HG02588 (cell line): Measurements from ENCODE around the gene TMIE.
"Not testable (repeated sequence)": the region's sequence is repeated elsewhere in the genome, so short reads cannot be mapped to it uniquely, and the experiment has no call there.

Experiments used
- ATAC-seq: cut with Tn5 transposase; IDR thresholded peaks from one replicate; pipeline ENCODE4 v1.9.1; 2021; ENCODE audit warnings: mild to moderate bottlenecking, moderate library complexity; ENCODE audit not compliant: unreplicated experiment

Gene TMIE

GRCh38 chr3:46682974-46683373 is 18.2 kb upstream of the TMIE start:
- no peak for ATAC-seq

DNA sequence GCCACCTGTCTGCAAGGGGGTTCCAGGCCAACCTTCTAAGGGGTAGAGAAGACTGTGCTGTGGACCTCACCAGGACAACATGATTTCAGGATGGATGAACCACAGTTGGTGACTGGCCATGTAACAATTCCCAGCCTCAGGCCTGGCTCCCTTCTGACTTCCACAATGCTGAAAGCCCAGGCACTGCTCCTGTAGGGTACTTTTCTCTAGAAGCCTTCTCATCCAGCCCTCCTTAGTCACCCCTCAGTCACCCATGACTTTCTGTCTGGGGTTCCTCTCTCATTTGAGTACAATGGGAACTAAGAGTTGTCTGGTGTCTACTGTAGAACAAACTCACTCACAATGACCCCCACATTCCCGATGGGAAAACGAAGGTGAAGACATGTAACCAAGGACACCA is 16.3 kb upstream of the TMIE start:
- no peak for ATAC-seq

DNA sequence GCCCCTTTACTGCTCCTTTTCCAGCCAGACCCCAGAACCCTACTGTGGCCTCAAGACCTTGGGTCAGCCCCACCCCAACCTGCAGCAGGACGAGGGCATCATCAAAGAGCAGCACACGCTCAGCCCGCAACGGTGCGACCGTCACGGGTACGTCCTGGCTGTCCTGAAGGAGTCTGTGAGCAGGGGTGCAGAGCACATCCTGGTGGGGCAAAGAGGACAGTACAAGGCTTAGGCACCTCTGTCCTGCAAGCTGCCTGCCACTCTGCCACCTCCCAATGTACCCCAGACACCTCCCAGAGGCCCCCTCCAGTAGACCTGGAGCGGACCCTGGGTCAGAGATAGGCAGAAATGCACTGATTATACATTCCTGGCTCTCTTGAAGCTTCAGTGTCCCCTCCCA is 15.7 kb upstream of the TMIE start:
- ATAC-seq, result no peak

DNA sequence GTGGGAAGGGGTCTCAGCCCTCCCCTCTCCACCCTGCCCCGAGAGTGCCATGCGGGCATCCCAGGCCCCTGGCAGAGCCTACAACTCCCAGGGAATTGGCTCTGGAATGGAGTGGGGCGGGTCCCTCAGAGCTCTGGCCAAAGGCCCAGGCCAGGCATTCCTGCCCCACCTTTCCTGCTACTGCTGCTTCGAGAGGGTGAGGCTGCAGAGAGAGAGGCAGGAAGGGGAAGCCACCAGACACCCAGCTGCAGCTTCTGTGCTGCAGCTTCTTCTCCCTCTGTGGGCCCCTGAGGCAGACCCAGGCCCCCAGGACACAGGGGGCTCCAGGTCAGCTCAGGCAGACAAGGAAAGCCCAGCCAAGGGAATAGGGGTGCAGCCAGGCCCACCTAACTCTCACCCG is 10.4 kb upstream of the TMIE start:
- ATAC-seq, result no peak

DNA sequence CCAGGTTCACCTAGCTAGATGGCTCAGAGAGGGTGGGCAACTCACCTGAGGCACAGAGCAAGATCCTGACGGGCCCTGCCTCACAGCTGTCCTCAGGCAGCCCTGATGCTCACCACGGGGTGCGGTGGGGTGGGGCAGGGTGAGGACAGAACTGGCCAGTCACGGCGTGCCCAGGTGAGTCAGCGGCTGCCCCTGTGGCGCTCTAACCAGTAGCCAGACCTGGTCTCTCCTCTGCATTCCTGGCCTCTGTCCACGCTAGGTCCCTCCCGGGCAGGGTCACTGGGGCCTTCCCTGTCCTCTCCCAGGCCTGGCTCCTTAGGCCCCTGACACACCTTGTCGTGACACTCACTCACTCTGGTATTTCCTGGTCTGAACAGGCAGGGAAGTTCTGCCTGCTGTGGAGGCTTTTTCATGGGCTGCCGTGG is 8.6 kb upstream of the TMIE start:
- ATAC-seq, result no peak

DNA sequence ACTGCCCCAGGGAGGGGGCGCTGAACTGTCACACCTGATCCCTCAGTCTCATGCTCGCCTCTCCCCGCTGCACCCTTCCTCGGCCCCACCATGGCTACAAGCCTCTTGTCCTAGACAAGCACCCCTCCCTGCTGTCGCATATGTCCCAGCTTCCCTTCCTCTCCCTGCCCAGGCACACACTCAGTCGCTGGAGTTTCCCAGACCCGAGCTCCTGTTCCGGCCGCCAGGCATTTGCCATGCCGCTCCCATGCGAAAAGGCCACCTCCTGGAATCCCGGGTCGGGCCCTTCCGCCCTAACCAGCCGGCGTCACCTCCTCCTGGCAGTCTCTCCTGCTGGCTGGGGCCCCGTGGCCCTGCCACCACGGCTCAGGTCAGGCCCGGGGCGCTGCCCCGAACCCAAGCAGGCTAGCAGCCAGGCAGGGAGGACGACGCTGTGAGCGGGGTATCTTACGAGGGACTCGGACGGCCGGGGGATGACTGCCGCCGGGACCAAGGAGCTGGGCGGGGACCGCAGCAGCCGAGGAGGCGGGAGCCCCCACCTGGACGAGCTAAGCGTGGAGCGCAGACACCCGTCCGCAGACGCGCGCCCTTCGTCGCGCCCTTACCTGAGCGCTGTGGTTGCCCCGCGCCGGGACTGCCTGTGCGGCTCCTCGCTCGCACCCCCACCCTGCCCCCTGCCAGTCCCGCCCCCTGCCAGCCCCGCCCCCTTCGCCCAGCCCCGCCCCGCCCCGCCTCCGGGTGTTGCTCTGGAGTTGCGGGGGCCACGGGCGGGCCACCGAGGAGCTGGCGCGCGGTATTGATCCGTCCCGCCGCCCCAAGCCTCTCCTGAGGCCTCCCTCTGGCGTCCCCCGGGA is 7.9 kb upstream of the TMIE start, which contains the start of gene ALS2CL:
TSS of gene ALS2CL (minus strand) at position 642 of the 854 bp plus-strand sequence. CDS start 4,239 bp downstream, outside the sequence.
- ATAC-seq, result no peak

- no peak for ATAC-seq
These were observed 7.3 kb upstream of the TMIE start for GRCh38 chr3:46693892-46694226.

DNA sequence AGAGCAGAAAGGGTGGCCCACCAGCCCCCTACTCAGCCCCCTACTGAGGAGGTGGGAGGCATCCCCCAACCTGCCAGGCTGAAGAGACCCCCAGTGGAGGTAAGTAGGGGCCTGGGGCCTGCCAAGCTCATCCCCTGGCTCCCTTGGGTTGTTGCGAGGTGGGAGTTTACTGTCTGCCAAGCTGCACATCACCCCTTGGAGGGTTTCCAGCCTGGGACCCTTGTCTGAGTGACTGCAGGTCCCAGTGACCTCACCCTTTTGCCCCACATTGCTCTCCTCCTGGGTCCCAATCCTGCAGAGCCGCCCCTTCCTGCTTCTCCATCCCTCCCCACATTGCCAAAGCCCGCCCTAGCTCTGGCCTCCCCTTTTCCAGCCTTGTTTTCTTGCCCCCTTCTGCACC is 6.7 kb upstream of the TMIE start:
- no peak for ATAC-seq

- no peak for ATAC-seq
These were observed 5.8 kb upstream of the TMIE start for GRCh38 chr3:46695177-46695961.

DNA sequence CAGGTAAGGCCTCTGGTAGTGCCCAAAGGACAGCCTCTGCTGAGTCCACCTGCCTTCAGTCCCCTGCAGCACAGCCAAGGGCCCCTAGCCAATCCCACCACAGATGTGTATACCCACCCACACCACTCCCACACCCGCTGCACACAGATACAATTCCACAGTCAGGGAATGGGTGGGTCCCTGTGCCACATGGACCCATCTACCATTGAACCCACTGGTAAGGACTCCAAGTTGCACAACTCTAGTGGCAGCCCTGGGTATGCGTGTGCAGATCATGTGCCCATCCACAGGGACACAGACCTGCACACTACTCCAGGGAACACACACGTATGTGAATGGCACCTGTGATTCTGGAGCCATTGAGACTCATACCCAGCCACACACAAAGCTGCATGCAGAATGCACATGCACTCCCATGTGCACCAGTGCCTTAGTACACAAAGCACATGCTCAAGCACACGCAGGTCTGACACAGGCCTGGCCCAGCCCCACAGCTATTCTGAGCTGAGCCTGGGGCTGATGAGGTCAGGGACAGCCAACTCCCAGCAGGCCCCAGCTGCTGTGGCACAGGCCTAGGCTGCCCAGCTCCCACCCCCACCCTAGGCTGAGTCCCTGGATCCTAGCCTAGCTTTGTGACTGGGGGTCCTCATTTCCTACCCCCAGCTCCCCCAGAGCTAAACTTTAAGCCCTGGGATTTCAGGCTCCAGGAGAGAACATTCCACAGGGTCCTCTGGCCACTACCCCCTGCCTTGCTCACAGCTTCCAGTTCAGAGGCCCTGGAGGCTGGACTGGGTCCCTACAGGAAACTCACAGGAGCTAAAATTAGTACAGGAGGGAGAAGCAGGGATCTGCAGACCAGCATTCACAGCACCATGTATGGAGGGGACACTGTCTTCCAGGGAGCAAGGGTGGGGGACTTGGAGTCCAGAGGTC is 5.0 kb upstream of the TMIE start:
- no peak for ATAC-seq

DNA sequence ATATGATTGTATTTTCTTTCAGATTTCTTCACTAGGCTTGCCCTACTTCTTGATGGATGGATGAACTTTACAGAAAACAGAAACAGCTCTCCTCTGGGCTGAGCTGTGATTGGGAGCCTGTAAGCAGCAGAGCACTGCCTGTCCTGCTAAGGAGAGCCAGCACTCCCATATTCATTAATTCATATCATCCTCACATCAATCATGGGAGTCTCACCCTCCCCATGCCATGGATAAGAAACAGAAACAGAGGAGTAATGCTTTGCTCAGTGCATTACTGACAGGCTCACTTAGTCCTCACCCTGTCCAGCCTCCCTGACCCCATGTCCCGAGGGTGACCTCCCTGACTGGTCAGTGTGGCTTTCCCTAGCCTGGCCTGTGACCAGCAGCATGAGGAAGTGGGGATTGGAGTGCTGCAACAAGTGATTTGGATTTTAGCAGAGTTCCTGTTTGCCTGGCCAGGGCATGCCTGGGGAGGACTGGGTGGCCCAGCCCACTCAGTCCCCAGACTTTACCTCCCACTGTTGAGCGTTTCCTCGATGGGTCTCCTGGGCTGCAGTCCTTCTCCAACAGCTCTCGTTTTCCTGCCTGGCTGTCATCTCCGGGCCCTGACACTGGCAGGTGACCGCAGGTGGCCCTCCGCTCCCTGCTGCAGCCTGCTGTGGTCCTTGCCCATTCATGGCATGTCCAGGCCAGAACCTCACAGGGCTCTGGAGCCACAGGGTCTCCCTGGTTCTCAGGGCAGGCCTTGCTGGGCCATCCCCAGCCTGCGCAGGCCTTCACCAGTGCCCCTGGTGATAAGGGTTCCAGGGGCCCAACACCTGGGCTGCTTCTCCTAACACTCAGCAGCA is 1.3 kb upstream of the TMIE start:
- no peak for ATAC-seq

DNA sequence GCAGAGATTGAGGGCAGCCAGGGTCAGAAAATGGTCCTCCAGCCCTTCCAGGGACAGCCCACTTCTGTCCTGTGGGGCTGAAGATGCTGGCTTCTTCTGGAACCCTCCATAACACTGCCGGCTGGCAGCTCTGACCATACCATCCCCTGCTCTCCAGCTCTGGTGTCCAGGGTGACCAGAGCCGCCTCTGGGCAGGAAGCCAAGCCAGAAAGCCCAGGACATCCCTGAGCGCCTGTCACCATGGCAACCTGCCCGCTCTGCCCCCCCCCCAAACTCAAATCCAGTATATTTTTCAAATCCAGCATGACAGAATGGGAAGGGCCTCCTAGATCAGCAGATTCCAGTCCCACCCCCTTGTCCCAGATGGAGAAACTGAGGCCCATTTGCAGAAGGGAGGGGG is 420 bp upstream of the TMIE start:
- no peak for ATAC-seq

GRCh38 chr3:46702246-46703012 is 1.2 kb downstream of the TMIE start:
- no peak for ATAC-seq

DNA sequence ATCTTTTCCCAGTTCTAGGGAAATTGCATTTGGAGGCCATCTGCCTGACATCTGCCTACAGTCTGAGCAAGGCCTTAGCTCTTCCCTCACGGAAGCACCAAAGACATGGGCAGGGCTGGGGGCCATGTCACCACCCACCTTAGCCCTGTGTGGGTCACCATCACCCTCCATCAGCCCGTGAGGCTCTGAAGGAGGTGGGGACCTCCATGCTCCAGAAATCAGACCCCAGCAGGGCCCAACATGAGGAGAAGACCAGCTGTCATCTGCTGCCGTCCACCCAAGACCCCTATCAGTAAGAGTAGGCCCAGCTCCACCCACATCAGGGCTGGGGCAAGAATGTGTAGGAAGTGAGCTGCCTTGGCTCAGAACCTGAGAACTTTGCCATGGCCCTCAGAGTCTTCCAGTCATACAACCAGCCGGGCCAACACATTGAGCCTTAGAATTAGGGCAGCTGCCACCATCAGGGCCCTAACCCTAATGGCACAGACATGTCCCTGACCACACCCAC is 1.9 kb downstream of the TMIE start:
- no peak for ATAC-seq

- ATAC-seq, result not testable (repeated sequence)
These were observed 3.2 kb downstream of the TMIE start for GRCh38 chr3:46704346-46704745.

DNA sequence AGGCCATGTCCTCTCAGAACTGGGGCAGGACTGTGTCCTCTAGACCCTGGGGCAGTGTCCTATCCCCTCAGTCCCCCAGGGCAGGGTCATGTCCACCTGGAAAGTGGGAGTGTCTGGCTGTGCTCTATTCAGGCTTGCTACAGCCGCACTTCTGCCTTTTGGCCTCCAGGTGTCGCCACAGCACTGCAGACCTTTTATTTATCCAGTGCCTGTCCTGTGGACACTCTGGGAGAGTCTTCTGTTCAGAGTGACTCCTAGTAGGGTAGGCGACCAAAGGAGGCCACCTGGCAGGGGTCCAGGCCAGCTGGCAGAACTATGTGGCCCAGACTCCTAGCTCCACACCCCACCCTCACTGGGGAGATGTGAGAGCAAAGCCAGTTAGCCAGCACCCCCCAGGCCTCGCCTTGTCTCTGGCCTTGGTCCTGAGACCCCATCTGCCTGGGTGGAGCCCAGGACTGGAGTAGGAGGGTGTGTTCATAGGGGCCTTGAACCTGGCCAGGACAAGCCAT is 3.9 kb downstream of the TMIE start:
- ATAC-seq, result no peak

- no peak for ATAC-seq
These were observed 4.8 kb downstream of the TMIE start for GRCh38 chr3:46705751-46706552.
